NCI-H2196 (cell line): ENCODE results near the gene IQGAP3.

Experiments
- DNase-seq: peaks from one replicate; lab custom pipeline; 2025; ENCODE audit not compliant: unreplicated experiment; lab: John Stamatoyannopoulos, UW

IQGAP3 gene

DNA sequence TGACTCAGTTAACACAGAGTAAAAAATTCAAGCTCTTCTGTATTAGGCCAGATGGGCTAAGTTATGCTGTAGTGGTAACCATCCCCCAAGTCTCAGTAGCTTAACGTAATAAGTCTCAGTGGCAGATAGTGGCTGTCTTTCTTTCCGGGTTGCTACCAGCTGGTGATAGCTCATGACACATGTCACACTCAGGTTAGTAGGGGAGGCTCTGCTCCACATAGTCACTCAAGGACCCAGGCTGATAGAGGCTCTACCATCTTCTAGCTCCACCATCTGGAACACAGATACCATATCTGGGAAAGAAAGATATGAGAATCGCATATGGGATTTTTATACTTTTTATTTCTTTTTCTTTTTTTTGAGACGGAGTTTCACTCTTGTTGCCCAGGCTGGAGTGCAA is 55.5 kb downstream of the IQGAP3 start:
- DNase-seq, result no peak

DNA sequence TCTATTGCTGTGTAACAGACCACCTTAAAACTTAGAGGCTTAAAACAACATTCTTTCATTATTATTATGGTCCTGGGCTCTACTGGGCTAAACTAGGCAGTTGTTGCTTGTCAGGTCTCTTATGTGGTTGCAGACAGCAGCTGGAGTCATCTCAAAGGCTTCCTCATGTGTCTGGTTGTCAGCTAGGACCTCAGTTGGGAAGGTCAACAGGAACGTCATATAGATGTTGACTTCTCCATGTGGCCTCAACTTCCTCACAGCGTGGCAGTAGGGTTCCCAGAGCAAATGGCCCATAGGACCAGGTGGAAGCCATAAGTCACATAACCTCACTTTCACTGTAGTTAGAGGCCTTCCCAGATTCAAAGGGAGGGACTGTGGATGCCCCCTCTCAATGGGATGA is 56.4 kb downstream of the IQGAP3 start:
- no peak for DNase-seq

DNA sequence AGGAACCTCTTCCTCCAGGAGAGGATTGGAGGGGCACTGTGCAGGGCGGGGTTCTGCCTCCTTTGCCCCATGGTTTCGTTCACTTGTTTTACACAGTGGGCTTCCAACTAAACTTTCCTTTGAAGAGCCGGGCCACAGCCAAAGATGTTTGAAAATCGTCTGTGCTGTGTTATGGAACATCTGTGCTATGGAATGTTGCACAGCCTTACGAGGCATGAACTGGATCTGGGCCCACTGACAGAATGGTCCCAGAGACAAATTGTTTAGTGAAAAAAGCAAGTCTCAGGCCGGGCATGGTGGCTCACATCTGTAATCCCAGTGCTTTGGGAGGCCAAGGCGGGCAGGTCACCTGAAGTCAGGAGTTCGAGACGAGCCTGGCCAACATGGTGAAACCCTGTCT is 59.2 kb downstream of the IQGAP3 start:
- DNase-seq, result no peak

DNA sequence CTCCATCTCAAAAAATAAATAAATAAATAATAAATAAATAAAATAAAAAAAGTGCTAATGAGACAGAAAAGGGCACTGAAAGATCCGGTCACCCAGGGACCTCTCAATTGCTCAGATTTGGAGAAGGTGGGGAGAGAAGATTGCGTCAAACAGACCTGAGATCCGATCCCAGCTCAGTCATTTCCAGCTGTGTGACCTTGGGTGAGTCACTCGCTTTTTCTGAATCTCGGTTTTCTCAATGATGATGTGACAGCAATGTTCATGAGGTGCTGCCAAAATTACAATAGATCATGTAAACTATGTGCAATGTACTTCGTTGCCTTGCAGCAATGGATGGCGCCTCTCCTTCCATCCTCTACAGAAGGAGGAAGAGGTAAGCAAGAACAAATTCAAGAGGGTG is 60.7 kb downstream of the IQGAP3 start:
- DNase-seq, result no peak

DNA sequence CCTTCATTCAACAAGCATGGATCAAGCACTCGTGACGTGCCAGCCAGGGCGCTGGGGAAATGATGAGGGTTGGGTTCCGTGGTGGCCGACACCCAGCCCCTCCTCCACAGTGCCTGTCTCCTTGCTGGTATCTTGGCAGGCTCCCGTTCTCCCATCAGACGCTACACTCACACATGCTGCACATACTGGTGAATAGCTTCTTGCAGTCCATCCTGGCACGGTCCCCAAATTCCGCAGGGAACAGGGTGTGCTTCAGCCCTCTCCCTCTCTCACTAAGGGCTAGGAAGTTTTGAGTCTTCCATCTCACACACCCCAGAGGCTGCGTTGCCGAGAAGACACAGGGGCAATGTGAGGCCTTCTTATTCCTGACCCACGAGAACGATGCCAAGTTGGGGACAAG is 61.7 kb downstream of the IQGAP3 start:
- no peak for DNase-seq

DNA sequence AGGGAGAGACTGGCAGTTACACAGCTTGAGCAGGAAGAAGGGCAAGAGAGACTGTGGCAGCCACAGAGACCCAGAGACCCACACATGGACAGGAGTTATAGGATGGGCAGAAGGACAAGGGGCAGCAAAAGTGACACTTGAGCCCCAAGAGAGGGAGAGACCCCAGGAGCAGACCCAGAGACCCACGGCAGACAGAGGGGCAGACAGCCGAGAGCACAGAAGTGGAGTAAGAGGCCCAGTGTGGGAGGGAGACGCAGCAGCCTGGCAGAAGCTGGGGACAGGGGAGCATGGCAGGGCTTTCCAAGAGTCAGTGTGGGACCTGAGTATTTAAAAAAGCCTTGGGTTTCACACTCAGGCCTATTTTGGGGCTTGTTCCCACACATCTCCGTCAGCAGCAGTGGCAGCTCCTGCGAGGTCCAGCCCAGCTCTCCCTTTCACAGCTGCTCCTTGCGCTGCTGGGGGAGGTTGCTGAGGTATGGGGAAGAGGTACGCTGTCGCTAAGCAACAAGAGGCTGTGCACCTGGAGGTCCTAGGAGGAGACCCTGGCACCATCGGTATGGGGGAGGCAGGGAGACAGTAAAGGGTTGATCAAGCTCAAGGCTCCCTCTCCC is 62.8 kb downstream of the IQGAP3 start:
- no peak for DNase-seq

DNA sequence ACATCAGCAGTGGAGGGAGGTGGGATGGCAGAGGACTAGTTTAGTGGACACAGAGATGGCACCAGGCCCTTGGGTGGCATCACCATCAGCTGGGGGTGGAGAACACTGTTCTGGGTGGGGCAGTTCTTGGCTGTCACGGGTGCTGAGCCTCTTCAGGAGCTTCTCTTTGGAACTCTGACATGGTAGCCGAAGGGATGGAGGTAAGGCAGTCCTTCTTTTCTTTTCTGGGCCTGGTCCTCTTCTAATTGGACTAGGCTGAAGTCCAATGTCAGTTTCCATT is 63.5 kb downstream of the IQGAP3 start:
- DNase-seq, result no peak

DNA sequence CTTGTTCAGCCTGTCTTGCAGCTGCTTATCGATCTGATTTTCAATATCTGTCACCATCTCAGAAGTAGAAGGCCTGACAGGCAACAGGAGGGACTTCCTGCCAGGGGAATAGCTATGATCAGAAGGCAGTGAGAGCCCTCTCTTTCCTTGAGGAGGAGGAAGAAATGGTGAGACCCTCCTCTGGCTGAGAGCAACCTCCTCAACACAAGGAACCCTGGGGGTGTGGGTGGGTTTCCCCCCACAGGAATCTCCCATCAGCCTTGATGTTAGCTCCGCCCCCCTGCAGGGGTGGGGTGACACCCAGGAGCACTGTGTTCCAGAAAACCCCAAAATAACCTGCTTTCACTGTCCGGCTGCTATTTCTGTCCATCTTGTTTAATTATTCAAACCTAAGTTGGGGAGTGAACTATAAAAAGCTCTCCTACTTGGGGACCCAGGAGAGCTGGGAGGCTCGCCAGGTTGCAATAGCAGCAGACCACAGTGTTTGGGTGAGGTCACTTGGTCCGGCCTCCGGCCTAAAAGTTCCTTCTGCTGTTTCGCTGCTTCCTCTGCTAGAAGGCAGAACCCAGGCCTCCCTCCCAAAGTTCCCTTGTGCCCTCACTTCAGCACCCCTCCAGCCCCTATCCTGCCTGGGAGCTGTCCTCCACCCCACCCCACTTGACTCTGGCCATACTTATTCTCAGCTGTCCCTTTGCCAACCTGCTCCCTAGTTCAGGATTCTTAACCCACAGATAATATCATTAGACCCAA is 64.0 kb downstream of the IQGAP3 start:
- DNase-seq, result no peak

DNA sequence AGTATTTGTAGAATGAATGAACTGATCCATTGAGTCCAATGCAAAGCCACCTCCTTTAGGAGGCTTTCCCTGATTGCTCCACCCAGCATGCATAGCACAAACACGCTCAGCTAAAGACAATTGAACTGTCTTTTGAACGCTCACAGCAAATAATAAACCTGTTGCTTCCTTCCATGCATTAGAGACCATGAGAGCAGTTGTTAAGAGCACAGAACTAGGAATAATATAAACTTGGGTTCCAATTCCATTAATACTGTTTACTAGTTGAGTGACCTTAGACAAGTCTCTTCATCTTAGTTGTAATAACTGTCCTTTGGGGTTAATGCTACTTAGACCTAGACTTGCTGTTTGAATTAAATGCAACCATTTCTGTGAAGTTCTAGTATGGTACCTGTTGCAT is 65.9 kb downstream of the IQGAP3 start:
- DNase-seq, result no peak

DNA sequence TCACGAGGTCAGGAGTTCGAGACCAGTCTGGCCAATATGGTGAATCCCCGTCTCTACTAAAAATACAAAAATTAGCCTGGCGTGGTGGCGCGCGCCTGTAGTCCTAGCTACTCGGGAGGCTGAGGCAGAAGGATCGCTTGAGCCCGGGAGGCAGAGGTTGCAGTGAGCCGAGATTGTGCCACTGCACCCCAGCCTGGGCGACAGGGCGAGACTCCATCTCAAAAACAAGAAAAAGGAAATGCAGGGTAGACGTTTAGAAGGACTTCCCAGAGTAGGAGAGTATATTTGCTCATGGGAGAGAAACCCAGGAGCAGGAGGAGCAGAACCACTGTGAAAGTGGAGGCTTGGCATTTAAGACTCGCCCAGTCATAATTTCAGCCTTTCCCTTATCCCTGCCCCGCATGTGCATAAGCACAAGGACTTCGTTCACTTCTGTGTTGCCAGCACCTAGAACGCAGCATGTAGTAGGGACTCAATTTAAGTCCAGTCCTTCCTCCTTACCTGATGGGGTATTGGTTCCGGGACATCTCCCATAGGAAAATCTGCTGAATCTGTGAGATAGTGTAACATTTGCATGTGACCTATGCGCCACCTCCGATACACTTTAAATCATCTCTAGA is 66.6 kb downstream of the IQGAP3 start:
- no peak for DNase-seq

DNA sequence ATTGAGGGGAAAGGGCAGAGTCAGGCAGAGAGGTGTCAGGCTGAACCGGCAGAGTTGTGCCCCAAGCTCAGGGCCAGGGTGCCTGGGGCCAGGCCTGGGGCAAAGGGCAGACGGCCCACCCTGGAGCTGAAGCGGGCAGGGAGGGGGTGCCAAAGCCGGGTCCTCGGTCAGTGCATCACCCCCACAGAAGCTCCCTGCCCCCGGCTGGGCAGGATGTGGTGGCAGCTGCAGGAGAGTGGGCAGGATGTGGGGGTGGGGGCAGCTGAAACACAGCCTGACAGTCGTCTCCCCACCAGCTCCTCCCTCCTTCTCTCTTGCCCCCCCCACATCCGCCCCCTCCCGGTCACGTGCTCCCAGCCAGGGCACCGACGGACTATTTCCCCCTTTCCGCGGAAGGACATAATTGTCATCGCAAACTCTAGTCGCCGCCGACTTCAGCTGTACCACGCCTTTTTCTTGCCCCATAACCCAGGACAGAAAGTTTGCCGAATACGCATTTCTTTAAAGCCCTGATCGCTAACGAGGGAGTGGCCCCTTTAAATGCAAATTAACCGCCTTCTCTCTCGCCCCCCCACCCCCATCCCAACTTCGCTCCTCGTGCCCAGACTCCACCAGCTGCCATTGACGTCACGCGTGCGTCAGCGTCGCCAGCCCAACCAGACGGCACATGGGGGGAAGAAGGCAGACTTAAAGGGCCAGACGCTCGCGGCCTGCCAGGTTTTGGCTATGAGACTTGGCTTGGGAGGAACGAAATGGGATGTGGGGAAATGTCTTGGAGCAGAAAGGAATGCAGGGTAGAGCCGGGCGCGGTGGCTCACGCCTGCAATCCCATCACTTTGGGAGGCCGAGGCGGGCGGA is 67.3 kb downstream of the IQGAP3 start:
- peak; percentile 98 for DNase-seq

DNA sequence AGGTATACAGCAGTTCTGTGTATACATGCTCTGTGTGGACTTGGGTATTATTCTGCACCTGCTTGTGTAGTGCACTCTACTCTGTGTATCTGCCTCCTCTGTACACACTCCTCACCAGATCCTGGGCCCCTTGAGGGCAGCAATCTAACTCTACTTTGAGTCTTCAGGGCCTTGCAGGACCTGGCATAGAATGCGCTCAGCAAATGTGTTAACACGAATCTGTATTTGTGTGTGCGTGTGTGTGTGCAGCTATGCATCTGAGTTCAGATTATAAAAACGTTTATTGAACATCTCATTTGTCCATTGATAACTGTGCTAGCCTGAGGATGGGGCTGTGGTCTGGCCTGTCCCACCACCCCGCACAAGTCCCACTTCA is 67.9 kb downstream of the IQGAP3 start:
- DNase-seq, result peak; percentile 55

DNA sequence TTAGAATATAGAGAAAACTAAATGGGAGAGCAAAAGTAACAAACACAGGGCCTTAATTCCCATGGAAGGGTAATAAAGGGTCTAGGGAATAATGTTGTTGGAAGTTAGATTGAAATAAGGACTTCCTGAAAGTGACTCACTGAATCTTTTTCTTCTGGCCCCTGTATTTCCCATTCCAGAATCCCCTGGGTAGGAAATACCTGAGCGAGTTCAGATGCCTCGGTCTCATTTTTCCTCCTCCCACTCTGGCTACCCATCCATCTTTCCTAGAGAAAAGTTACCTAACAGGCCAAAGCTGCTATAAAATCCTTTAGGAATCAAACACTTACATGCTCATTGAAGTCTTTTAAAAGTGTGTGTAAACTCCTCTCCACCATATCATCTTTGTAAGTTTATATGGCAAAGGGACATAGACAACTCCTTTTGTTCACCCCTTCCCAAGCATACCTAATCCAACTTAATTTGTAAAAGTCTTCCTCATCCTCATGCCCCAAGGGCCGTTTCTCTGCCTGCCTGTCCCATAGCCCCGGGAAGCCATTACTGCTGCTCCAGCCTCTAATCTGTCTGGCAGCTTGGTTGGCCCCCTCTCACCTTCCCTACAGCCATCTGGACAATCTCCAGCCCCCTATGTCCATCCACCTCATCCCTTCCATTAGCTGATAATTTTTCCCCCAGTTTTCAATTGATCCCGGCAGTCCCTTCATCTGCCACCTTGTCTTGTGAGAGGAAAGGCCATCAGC is 68.5 kb downstream of the IQGAP3 start:
- DNase-seq, result no peak

DNA sequence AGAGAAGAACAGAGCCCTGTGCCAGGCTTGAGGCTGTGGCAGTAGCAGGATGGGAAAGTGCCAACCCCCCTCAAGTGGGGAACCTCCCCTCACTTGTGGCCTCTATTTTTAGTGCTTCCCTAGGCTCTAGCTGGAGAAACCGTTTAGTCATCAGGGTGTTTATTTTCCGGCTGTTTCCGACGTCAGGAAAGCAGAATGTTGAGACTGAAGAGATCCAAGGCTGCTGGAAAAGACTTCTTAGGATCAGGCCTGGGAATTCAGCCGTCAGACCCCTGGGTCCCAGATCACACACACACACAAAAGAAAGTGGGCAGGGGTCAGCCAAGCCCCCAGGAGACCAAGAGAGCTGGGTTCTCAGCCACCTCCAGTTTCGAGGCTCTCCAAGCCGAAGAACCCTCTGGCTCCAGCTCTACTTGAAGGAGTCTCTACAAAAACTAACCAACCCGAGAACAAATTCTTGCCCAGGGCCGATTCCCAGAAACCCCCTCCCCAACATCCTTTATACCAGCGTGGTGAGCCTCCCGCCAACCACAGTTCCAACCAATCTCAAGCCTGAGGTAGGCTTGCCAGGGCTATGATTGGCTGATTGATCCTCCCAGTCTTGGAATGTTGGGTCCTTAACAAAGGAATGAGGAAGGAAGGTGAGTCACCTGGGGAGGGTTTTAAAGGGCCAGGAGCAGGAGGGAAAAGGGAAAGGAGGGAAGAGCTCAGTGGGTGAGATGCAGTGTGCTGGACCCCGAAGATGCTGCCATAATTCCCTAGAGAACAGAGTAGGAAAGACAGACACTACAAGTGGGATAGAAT is 69.3 kb downstream of the IQGAP3 start:
- DNase-seq, result no peak

DNA sequence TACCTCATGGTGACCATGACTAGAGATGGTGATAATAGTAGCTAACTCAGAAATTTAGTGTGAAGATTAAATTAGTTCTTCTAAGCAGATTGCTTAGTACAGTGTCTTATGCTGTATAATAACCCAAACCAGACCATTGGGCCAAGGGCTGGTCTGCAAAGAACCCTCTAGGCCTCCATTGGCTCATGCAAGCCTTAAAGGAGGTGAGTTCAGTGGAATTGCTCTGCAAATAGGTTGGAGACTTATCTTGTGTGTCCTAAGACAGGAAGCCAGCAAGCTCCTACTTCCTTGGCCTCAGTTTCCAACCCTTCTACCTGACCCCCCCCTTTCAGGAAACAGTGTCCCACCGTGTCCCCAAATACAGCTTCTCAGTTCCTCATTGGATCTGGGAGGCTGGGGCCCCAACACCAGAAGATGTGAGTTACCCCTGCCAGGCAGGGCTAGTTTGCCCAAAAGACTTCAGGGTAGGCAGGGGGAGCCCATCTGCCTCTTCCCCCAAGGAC is 69.9 kb downstream of the IQGAP3 start:
- no peak for DNase-seq

DNA sequence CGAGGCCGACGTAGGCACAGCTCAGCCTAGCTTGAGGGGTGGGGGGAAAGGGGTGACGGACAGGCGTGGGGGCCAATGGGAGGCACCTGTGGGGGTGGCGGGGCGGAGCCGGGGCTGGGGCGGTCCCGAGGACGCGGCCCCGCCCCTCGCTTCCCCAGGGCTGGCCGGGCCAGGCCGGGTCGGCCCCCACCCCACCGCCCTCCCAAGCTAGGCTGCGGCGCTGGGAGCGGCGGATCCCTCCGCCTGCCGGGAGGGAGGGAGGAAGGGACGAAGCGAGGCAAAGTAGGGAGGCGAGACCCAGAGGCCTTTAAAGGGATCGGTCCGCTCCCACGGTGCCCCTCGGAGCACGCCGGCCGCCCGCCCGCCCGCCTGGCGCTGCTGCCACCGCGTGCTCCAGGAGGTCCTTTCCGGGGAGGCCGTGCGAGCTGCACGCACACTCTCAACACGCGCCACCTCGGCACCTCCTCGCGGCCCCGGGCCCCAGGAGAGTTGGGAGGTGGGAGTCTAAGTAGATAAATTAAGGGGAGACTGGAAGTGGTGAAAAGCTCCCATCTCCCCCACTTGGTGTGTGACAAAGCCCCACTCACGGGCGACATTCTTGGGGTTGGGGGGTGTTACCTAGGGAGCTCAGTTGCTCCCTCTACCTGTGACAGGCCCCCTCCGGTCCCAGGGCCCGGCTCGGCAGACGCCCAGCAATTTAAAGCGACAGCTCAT is 71.4 kb downstream of the IQGAP3 start:
- DNase-seq, result peak; percentile 93

DNA sequence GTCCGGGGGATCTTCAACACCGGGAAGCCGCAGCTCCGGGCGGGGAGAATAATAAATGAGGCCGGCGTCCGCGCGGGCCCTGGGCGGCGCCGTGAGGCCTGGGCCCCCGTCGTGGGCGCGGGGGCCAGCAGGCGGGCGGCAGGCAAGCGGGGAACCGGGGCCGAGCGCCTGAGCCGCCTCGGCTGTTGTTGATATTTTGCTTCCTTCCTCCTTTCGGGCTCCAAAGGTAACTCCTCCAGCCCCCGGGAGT is 71.9 kb downstream of the IQGAP3 start, which contains the start of gene MEF2D:
Gene MEF2D (minus strand): TSS at position 233 of the 250 bp plus-strand sequence. CDS start 17,483 bp downstream, outside the sequence.
- no peak for DNase-seq

DNA sequence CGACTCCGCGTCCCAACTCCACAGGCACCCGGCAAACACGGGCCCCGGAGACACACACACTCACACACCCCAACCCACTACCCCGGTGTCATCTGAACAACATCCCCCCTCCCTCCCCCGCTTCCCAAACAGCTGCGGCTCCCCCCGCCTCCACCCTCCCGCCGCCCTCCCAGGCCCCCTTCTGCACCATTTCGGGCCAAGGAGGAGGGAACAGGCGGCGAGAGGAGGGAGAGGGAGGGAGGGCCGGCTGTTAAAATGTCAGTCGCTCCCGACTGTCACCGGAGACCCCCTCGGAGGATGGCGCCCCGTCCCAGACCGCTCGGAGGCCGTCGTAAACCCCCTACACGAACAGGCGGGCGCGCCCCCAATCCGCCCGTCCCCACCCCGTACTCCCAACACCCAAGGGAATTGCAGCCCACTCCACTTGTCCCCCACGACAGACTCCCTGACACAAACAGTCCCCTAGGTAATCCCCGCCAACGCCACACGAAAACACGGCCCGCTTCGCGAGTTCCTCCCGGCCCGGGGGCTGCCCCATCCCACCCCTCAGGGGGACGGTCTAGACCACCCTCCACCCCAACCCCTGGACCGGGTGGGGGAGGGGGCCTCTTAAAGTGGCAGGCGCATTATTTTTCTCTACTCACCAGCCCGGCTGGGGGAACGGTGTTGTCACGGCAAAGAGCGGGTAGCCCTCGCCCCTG is 72.4 kb downstream of the IQGAP3 start:
- no peak for DNase-seq

DNA sequence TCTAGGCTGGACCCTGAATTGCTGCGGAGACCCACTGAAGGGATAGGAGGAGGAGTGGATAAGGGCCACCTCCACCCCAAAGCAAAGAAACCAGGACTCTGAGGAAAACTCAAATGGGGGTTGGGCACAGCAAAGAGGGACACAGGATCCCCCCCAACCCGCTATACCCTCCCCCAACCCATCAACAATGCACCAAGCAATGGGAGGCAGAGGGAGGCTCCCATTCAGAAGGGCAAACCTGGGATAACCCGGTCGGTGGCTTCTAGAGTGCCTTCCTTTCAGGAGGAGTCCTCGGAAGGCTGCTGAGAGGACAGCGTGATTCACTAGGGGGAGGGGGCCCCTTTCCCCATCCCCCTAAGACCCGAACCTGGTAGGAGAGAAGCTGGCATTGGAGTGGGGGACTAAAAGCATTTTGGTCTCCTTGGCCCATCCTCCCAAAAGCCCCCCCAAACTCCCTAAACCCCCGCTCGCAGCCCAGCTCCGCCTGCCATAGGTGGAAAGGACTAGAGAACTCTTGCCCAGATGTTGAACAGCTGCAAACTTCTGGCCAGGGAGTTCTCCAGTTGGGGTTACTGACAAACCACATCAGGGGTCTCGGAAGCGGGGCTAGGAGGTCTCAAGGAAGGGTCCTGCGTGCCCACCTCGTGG is 73.0 kb downstream of the IQGAP3 start:
- no peak for DNase-seq
